GM12875 (cell line): ENCODE measurements around the gene TRAPPC3.

Source experiments
- H3K4me3 ChIP-seq: one replicate; pipeline ENCODE4 v1.5.1; 2011; ENCODE audit warnings: low read depth, low read length, control low read depth
- TF ChIP-seq, protein P1 (sequence below): IDR thresholded peaks from 2 replicates; pipeline ENCODE4 v1.5.1; 2011; ENCODE audit warnings: low read depth, mild to moderate bottlenecking, control low read depth, inconsistent platforms, low read length, moderate library complexity, borderline replicate concordance; ENCODE audit not compliant: insufficient read depth

TRAPPC3 gene

DNA sequence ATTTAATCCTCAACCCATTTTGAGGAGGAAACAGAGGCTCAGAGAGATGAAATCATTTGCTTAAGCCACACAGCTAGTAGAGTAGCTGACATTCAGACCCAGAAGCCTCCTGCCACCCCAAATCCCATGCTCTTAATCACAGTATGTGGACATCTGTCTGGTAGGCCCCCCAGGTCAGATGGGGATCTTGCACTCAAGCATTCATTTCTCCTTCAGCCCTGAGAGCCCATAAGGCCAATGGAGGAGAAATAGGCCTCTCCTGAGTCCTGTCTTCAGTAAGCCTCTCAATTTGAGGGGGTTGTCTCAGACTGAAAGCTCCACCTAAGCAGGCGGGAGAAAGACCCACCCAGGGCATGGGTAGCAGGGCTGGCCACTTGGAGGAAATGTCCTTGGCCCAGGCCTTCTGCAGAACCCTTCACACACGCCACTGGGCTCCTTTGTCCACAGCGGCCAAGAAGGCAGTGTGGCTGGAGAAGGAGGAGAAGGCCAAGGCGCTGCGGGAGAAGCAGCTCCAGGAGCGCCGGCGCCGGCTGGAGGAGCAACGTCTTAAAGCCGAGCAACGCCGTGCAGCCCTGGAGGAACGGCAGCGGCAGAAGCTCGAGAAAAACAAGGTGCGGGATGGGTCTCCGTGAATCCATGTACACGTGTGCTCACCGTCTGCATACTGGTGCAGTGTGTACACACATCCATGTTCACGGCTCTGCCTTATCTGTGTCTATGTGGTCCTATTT is 22.9 kb upstream of the TRAPPC3 start:
- TF ChIP-seq, protein P1, sequence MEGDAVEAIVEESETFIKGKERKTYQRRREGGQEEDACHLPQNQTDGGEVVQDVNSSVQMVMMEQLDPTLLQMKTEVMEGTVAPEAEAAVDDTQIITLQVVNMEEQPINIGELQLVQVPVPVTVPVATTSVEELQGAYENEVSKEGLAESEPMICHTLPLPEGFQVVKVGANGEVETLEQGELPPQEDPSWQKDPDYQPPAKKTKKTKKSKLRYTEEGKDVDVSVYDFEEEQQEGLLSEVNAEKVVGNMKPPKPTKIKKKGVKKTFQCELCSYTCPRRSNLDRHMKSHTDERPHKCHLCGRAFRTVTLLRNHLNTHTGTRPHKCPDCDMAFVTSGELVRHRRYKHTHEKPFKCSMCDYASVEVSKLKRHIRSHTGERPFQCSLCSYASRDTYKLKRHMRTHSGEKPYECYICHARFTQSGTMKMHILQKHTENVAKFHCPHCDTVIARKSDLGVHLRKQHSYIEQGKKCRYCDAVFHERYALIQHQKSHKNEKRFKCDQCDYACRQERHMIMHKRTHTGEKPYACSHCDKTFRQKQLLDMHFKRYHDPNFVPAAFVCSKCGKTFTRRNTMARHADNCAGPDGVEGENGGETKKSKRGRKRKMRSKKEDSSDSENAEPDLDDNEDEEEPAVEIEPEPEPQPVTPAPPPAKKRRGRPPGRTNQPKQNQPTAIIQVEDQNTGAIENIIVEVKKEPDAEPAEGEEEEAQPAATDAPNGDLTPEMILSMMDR: no peak
- no peak overlapping the region for H3K4me3 ChIP-seq

DNA sequence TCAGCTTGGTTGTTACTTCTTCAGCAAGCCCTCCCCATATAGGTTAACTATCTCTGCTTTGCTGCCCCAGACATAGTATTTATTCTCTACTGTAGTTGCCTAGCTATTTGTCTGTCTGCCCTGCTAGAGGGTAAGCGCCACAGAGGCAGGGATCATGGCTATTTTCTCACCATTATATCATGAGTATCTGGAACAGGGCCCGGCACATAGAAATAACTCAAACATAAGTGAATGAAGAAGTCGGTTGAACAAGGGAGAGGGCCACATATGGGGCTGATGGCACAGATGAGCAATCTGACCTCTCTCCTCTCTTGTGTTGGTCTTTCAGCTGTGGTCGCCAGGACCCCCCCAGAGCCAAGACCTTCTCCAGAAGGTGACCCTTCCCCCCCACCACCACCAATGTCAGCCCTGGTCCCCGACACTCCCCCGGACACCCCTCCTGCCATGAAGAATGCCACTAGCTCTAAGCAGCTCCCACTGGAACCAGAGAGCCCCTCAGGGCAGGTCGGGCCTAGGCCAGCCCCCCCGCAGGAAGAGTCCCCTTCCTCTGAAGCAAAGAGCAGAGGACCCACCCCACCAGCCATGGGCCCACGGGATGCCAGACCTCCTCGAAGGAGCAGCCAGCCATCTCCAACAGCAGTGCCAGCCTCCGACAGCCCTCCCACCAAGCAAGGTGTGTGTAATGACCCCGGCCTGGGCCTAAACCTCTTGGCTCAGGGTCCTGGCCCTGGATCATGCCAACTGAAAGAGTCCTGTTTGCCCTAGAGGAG is 21.5 kb upstream of the TRAPPC3 start:
- TF ChIP-seq, protein P1: no peak

DNA sequence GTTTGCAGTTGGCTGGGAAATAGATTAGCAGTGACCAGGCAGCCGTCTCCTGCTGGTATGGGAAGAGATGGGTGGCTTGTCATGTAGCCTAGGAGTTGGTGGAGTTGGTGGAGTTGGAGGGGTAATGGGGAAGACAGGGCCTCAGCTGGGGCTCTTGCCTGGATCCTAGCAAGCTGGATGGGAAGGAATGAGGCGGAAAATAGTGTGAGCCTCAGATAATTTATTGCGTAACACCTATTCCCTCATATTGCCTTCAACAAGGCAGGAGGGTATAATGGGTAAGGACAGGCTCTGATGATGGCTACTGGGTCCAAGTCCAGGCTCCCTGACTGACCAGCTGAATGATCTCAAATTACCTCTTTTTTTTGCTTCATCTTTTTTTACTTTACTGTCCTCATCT is 19.2 kb upstream of the TRAPPC3 start:
- TF ChIP-seq, protein P1: no peak

More for the DNA sequence above, 21.5 kb upstream of the TRAPPC3 start:
- H3K4me3 ChIP-seq: no peak overlapping the region

DNA sequence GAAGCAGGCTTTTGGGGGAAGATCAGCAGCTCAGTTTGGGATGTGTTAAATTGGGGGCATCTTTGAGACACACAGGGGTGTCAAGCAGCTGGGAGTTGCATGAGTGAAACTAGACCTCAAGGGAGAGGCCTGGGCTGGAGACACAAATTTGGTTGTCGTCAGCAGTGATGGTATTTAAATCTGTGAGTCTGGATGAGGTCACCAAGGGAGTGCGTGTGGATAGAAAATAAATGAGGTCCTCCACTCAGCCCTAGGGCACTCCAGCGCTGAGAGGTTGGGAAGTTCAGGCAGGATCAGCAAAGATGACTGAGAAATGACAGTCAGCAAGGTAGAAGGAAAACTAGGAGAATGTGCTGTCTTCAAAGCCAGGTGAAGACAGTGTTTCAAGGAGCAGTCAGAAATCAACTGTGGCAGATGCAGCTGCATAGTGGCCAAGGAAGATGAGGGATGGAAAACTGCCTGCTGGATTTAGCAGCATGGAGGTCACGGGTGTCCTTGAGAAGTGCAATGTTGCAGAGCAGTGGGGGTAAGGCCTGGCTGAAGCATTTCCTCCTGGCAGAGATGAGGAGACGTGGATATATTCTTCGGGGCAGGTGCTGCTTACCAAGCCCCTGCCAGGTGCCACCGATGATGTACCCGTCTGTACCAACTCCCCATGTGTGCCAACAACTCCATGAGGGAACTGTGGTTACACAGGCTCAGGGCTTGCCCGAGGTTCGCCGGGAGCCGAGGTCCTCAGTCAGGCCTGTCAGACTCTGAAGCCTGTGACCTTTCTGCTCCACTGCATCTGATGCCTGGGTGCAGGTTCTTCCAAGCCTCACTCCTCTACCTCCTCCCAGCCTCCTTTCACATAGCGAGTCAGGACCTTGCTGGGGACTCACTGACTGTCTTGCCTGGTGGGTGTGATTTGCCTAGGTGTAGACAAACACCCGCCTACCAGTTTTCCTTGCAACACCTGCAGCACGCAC is 17.9 kb upstream of the TRAPPC3 start:
- TF ChIP-seq, protein P1: no peak
- H3K4me3 ChIP-seq: no peak overlapping the region

More for the DNA sequence above, 19.2 kb upstream of the TRAPPC3 start:
- H3K4me3 ChIP-seq: no peak overlapping the region

DNA sequence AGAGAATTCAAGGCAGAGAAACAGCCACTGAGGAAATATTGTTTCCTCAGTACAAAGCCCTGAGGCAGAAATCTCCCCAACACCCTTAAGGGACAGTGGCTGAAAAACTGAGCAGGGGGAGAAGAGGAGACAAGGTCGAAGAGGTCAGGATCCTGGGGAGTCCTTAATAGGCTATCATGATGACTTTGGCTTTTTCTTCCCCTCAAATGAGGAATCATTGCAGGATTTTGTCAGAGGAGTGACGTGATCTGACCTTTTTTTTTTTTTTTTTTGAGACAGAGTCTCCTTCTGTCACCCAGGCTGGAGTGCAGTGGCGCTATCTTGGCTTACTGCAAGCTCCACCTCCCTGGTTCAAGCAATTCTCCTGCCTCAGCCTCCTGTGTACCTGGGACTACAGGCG is 16.9 kb upstream of the TRAPPC3 start:
- TF ChIP-seq, protein P1: no peak
- no peak overlapping the region for H3K4me3 ChIP-seq

DNA sequence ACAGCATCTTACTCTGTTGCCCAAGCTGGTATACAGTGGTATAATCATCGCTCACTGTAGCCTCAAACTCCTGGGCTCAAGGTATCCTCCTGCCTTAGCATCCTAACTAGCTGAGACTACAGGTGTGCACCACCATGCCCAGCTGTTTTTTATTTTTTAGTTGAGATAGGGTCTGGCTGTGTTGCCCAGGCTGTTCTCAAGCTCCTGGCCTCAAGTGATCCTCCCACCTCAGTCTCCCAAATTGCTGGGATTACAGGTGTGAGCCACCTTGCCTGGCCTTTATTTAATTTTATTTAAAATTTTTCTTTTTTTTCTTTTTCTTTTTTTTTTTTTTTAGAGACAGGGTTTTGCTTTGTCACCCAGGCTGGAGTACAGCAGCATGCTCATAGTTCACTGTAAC is 15.9 kb upstream of the TRAPPC3 start:
- no peak overlapping the region for H3K4me3 ChIP-seq
- TF ChIP-seq, protein P1: no peak
